GM19455 (cell line): ENCODE data around the gene TGIF1.

ENCODE experiments used
- ATAC-seq: cut with Tn5 transposase; IDR thresholded peaks from one replicate; pipeline ENCODE4 v1.9.1; 2021; ENCODE audit not compliant: unreplicated experiment

The TGIF1 gene

GRCh38 chr18:3429121-3429520 lies 20.9 kb upstream of the TGIF1 start:
- no peak for ATAC-seq

- no peak for ATAC-seq
These were observed 15.3 kb upstream of the TGIF1 start for GRCh38 chr18:3434685-3435084.

- no peak for ATAC-seq
These were observed 9.6 kb upstream of the TGIF1 start for GRCh38 chr18:3440341-3440740.

GRCh38 chr18:3441290-3441689 lies 8.7 kb upstream of the TGIF1 start:
- no peak for ATAC-seq

GRCh38 chr18:3442919-3443318 lies 7.1 kb upstream of the TGIF1 start:
- no peak for ATAC-seq

GRCh38 chr18:3444296-3444695 lies 5.7 kb upstream of the TGIF1 start:
- ATAC-seq = no peak

- no peak for ATAC-seq
These were observed 5.0 kb upstream of the TGIF1 start for GRCh38 chr18:3444954-3445353.

GRCh38 chr18:3447068-3447894 lies 2.7 kb upstream of the TGIF1 start:
- no peak for ATAC-seq

GRCh38 chr18:3447895-3448837 lies 1.8 kb upstream of the TGIF1 start:
- peak; percentile 59 for ATAC-seq

- peak; percentile 51 for ATAC-seq
These were observed 997 bp upstream of the TGIF1 start for GRCh38 chr18:3448838-3449511.

- peak; percentile 12 for ATAC-seq
These were observed 410 bp upstream of the TGIF1 start for GRCh38 chr18:3449512-3450011.

GRCh38 chr18:3450799-3451182 lies 819 bp downstream of the TGIF1 start:
- no peak for ATAC-seq

GRCh38 chr18:3451183-3451988 lies 1.4 kb downstream of the TGIF1 start:
- no peak for ATAC-seq

GRCh38 chr18:3451989-3452749 lies 2.2 kb downstream of the TGIF1 start:
- no peak for ATAC-seq

GRCh38 chr18:3452750-3453539 lies 3.0 kb downstream of the TGIF1 start:
- no peak for ATAC-seq

- ATAC-seq = no peak
These were observed 3.8 kb downstream of the TGIF1 start for GRCh38 chr18:3453540-3454364.

GRCh38 chr18:3454365-3455089 lies 4.6 kb downstream of the TGIF1 start:
- no peak for ATAC-seq
